ENCODE data around the gene LNX2. TPM values are rescaled to one million over a fixed set of nuclear protein-coding genes. Genes with fewer than 3 reads are reported as not detected.

LNX2 gene
- total RNA-seq, 5 donors from 2014 or later (not counting 1 experiment from before 2014, with no cell fraction given), result 5.0 to 11.8 (median 9.8) TPM

- no peaks in the 10 kb centered on the region for H3K27me3 Mint-ChIP-seq
- ChIA-PET POLR2A (no interaction called here), CTCF (no interaction called here)
- WGBS (ENCODE audit: insufficient coverage), result 100% methylated on average over 1 of the region's 10 CpGs
- DNase-seq (no peak), ATAC-seq (replicated peaks in 1 of 4) (no peak)
- H3K27ac Mint-ChIP-seq, result no peak overlapping the region
- H3K4me1 Mint-ChIP-seq, result no peaks in the 10 kb centered on the region
- no peaks in the 10 kb centered on the region for H3K36me3 Mint-ChIP-seq
- no peaks in the 10 kb centered on the region for H3K9me3 Mint-ChIP-seq
- Histone ChIP-seq H3K4me1 (ENCODE audit: control insufficient read depth in 1 of 2, extremely low read depth in 1 of 2, insufficient read depth in 2 of 2, low read length in 2 of 2) (no peaks in the 10 kb centered on the region), H3K36me3 (ENCODE audit: control insufficient read depth in 2 of 2, extremely low read depth in 1 of 2, insufficient read depth in 1 of 2, low read length in 1 of 2) (no peaks in the 10 kb centered on the region), H3K27ac (ENCODE audit: low read length) (no peak overlapping the region), H3K4me3 (ENCODE audit: control insufficient read depth in 1 of 2, extremely low read depth in 1 of 2, low read length in 1 of 2) (no peak overlapping the region), H3K27me3 (replicated peaks in 1 of 2; ENCODE audit: control insufficient read depth in 2 of 2, extremely low read depth in 1 of 2, insufficient read depth in 2 of 2, low read length in 1 of 2) (no peaks in the 10 kb centered on the region), H3K9me3 (no peaks in the 10 kb centered on the region)
- no peak overlapping the region for H3K4me3 Mint-ChIP-seq
Observed at GRCh38 chr13:27496536-27497273, 123.6 kb downstream of the LNX2 start.

GRCh38 chr13:27496006-27496405 is 124.3 kb downstream of the LNX2 start:
- POLR2A ChIA-PET, result no interaction called here
- H3K9me3 ChIP-seq, result no peaks in the 10 kb centered on the region

More at GRCh38 chr13:27496006-27496405, 124.3 kb downstream of the LNX2 start:
- H3K27me3 Mint-ChIP-seq, result no peaks in the 10 kb centered on the region
- no peaks in the 10 kb centered on the region for H3K4me1 Mint-ChIP-seq
- H3K27me3 ChIP-seq (replicated peaks in 1 of 2; ENCODE audit: control insufficient read depth in 2 of 2, extremely low read depth in 1 of 2, insufficient read depth in 2 of 2, low read length in 1 of 2), result no peaks in the 10 kb centered on the region
- ATAC-seq (replicated peaks in 1 of 4) (no peak), DNase-seq (no peak)
- CTCF ChIA-PET, result no interaction called here
- no peak overlapping the region for H3K4me3 Mint-ChIP-seq
- no peaks in the 10 kb centered on the region for H3K36me3 ChIP-seq (ENCODE audit: control insufficient read depth in 2 of 2, extremely low read depth in 1 of 2, insufficient read depth in 1 of 2, low read length in 1 of 2)
- H3K9me3 Mint-ChIP-seq, result no peaks in the 10 kb centered on the region
- 90% methylated on average over 3 of the region's 4 CpGs for WGBS (ENCODE audit: insufficient coverage)
- H3K4me3 ChIP-seq (ENCODE audit: control insufficient read depth in 1 of 2, extremely low read depth in 1 of 2, low read length in 1 of 2), result no peak overlapping the region
- no peak overlapping the region for H3K27ac ChIP-seq (ENCODE audit: low read length)
- no peaks in the 10 kb centered on the region for H3K36me3 Mint-ChIP-seq
- no peaks in the 10 kb centered on the region for H3K4me1 ChIP-seq (ENCODE audit: control insufficient read depth in 1 of 2, extremely low read depth in 1 of 2, insufficient read depth in 2 of 2, low read length in 2 of 2)
- H3K27ac Mint-ChIP-seq, result no peak overlapping the region

Other genes starting within 250 kb of the LNX2 start
- gene GTF3A, start 195.9 kb downstream of the LNX2 start, total RNA-seq, result 100 to 1,000 TPM; 144 to 266 (median 229) TPM
- 10 to 100 TPM; 45.4 to 74.1 (median 61.4) TPM for gene MTIF3, start 170.0 kb downstream of the LNX2 start, total RNA-seq
- gene POLR1D, start 1.4 kb upstream of the LNX2 start, total RNA-seq, result 100 to 1,000 TPM; 136 to 167 (median 139) TPM
- not detected for gene GSX1, start 172.0 kb upstream of the LNX2 start, total RNA-seq